ENCODE measurements around the gene SPATA24.
"Not testable (repeated sequence)": the region's sequence is repeated elsewhere in the genome, so short reads cannot be mapped to it uniquely, and the experiment has no call there.

SPATA24 gene

DNA sequence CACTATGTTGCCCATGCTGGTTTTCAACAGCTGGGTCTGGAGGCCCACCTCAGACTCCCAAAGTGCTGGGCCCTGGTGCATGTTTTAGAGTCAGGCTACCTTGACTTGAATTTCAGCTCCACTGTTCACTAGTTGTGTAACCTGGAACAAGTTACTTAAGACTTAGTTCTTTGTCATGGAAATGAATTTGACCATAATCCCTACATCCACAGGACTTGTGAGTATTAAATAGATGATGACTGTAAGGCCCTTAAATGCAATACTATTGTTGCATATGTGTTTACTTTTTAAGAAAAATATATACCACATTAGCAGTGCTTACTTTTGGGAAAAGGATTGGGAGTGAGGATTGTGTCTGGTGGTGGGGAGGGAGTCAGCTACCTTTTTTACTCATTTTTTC, 45.8 kb downstream of the SPATA24 start:
- no peak for DNase-seq (ENCODE audit: low read depth)
- H3K4me3 ChIP-seq (ENCODE audit: low read depth, low read length), result no peak overlapping the region
- TF ChIP-seq, protein P1, sequence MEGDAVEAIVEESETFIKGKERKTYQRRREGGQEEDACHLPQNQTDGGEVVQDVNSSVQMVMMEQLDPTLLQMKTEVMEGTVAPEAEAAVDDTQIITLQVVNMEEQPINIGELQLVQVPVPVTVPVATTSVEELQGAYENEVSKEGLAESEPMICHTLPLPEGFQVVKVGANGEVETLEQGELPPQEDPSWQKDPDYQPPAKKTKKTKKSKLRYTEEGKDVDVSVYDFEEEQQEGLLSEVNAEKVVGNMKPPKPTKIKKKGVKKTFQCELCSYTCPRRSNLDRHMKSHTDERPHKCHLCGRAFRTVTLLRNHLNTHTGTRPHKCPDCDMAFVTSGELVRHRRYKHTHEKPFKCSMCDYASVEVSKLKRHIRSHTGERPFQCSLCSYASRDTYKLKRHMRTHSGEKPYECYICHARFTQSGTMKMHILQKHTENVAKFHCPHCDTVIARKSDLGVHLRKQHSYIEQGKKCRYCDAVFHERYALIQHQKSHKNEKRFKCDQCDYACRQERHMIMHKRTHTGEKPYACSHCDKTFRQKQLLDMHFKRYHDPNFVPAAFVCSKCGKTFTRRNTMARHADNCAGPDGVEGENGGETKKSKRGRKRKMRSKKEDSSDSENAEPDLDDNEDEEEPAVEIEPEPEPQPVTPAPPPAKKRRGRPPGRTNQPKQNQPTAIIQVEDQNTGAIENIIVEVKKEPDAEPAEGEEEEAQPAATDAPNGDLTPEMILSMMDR (IDR thresholded peaks at IDR 0.05; ENCODE audit: low read depth, low read length, missing control alignments), result no peak
- in situ Hi-C loops (cut with HindIII; ENCODE audit: low sequenced_read_pairs), result no loop called here

DNA sequence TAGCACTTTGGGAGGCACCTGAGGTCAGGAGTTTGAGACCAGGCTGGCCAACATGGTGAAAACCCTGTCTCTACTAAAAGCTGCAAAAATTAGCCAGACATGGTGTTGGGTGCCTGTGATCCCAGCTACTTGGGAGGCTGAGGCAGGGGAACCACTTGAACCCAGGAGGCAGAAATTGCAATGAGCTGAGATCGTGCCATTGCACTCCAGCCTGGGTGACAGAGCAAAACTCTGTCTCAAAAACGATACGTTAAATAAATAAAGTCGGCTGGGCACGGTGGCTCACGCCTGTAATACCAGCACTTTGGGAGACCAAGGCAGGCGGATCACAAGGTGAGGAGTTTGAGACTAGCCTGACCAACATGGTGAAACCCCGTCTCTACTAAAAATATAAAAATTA, 48.0 kb downstream of the SPATA24 start:
- in situ Hi-C loops (cut with HindIII; ENCODE audit: low sequenced_read_pairs); H3K4me3 ChIP-seq (ENCODE audit: low read depth, low read length): not testable (repeated sequence)

DNA sequence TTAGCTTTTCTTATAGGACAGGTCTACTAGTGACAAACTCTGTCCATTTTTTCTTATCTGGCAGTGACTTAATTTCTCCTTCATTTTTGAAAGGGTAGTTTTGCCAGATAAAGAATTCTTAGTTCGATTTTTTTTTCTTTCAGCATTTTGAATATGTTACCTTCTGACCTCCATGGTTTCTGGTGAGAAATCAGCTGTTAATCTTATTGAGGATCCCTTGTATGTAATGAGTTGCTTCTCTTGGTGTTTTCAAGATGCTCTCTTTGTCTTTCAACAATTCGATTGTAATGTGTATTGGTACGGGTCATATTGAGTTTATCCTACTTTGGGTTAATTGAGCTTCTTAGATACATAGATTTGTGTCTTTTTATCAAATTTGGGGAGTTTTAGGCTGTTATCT, 49.7 kb downstream of the SPATA24 start:
- no peak for DNase-seq (ENCODE audit: low read depth)
- H3K4me3 ChIP-seq (ENCODE audit: low read depth, low read length), result no peak overlapping the region
- TF ChIP-seq, protein P1 (IDR thresholded peaks at IDR 0.05; ENCODE audit: low read depth, low read length, missing control alignments), result no peak
- in situ Hi-C loops (cut with HindIII; ENCODE audit: low sequenced_read_pairs), result no loop called here

More for the DNA sequence above, 48.0 kb downstream of the SPATA24 start:
- DNase-seq (ENCODE audit: low read depth), result not testable (repeated sequence)

DNA sequence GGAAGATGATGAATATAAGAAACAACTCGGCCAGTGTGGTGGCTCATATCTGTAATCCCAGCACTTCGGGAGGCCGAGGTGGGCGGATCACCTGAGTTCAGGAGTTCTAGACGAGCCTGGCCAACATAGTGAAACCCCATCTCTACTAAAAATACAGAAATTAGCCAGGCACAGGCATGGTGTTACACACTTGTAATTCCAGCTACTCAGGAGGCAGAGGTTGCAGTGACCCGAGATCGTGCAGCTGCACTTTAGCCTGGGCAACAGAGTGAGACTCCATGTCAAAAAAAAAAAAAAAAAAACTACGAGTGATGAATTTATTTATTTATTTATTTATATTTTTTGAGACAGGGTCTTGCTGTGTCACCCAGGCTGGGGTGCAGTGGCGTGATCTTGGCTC, 56.0 kb downstream of the SPATA24 start:
- in situ Hi-C loops (cut with HindIII; ENCODE audit: low sequenced_read_pairs); H3K4me3 ChIP-seq (ENCODE audit: low read depth, low read length); DNase-seq (ENCODE audit: low read depth): not testable (repeated sequence)

All from astrocyte of the cerebellum (primary cell).